Activated naive CD4-positive, alpha-beta T cell treated with anti-CD3 and anti-CD28 coated beads, Interleukin-2, amount 10 ng/mL, durations not matched to agents 7 days and 5 days (primary cell): ENCODE measurements around the gene TRMT44.
"Not testable (repeated sequence)": the region's sequence is repeated elsewhere in the genome, so short reads cannot be mapped to it uniquely, and the experiment has no call there.

Experiments used
- CTCF ChIA-PET: fragments of 350-600 bp; sonication (Branson Sonifier 250); formaldehyde crosslinking; loops from one replicate; lab custom pipeline; 2021; ENCODE audit warnings: antibody characterized with exemption; lab: Charles Lee
- DNase-seq: peaks from one replicate; pipeline ENCODE4 v3.0.0-alpha.2; 2020
- H3K27ac Mint-ChIP-seq: one replicate; pipeline ENCODE4 v1.8.0; 2021; ENCODE audit warnings: mild to moderate bottlenecking, moderate library complexity, mixed read lengths
- H3K27me3 Mint-ChIP-seq: one replicate; pipeline ENCODE4 v1.8.0; 2021; ENCODE audit warnings: mild to moderate bottlenecking, mixed read lengths
- H3K36me3 Mint-ChIP-seq: one replicate; pipeline ENCODE4 v1.8.0; 2021; ENCODE audit warnings: mixed read lengths
- H3K4me1 Mint-ChIP-seq: one replicate; pipeline ENCODE4 v1.8.0; 2021; ENCODE audit warnings: mixed read lengths
- H3K4me3 Mint-ChIP-seq: one replicate; pipeline ENCODE4 v1.8.0; 2021; ENCODE audit warnings: mild to moderate bottlenecking, moderate library complexity, mixed read lengths
- H3K9me3 Mint-ChIP-seq: one replicate; pipeline ENCODE4 v1.8.0; 2021; ENCODE audit warnings: mixed read lengths

The TRMT44 gene

DNA sequence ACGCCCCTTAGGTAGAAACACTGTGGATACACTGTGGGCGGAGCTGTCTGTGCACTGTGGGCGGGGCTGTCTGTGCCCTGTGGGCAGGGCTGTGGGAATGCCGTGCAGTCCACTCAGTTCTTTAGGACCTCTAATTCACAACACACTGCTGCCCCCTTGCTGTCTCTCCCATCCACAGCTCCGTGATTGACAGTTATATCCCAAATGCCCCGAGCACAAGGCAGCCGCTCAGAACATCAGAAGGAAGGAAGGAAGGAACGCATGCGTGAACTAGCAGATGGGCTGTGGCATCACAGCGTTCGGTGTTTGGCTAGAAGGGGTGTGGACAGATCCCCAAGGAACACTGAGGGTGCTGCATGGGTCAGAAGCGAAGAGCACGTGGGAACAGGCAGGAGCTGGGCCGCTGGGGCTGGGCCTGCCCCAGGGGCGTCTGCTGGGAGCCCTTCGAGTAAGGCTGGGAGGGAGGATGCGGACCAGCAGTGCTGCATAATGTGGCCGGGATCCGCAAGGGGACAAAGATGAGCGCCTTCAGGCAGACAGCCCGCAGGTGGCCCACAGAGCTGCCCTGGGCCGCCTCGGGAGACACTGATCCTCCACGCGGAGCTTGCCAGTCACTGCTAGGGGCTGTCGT lies 29.8 kb upstream of the TRMT44 start:
- no peak for DNase-seq
- no peaks in the 10 kb centered on the region for H3K27me3 Mint-ChIP-seq
- no peaks in the 10 kb centered on the region for H3K9me3 Mint-ChIP-seq
- H3K4me3 Mint-ChIP-seq = no peak overlapping the region
- H3K4me1 Mint-ChIP-seq = peaks cover 22% of the 10 kb centered on the region
- peaks cover 9% of the 10 kb centered on the region for H3K36me3 Mint-ChIP-seq
- no peak overlapping the region for H3K27ac Mint-ChIP-seq
- CTCF ChIA-PET = interaction anchor here (2.4 to 6.5 kb wide), 2 partner anchors 168 to 235 kb away, joined by 7 to 29 read pairs; no protein-coding TSS in a partner anchor

DNA sequence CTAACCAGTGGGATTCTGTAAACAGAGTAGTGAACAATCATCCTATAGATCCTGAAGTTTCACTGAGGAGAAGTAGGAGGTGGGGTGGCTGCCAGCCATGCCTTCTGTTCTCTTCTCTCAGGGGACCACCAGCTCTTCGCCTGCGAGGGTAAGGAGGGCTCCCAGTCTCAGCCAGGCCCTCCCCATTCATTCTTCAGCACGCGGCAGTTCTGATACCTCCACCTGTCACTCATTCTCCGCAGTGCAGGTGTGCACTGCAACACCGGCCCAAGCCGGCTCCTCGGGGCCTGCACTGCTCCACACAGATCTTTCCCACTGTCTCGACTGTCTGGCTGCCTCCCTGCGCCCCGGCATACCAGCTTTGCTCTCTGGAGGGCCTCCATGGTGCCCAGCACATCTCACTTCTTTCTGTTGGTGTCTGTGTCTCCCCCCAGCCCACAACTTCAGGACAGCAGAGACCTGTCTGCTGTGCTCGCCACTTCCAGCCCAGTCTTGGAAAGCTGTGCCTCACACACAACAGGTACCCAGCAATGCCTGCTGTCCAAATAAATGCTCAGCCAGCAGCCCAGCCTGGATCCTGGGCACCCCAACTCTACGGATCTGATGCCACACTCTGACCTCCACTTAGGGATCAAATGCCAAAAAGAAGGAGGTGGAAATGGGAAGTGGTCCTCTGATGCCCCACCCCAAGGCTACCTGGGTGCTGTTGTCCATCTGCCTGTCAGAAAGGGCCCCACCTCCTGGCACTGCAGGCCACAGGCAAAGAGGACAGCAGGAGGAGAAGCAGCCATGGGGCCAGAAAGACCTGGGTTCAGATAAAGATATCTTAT lies 29.0 kb upstream of the TRMT44 start:
- Mint-ChIP-seq H3K4me1 (peaks cover 22% of the 10 kb centered on the region), H3K36me3 (peaks cover 9% of the 10 kb centered on the region), H3K27ac (no peak overlapping the region), H3K9me3 (no peaks in the 10 kb centered on the region), H3K27me3 (no peaks in the 10 kb centered on the region), H3K4me3 (no peak overlapping the region)
- no peak for DNase-seq
- CTCF ChIA-PET = interaction anchor here (6.5 kb wide), 1 partner anchor 235 kb away, joined by 29 read pairs; no protein-coding TSS in a partner anchor

DNA sequence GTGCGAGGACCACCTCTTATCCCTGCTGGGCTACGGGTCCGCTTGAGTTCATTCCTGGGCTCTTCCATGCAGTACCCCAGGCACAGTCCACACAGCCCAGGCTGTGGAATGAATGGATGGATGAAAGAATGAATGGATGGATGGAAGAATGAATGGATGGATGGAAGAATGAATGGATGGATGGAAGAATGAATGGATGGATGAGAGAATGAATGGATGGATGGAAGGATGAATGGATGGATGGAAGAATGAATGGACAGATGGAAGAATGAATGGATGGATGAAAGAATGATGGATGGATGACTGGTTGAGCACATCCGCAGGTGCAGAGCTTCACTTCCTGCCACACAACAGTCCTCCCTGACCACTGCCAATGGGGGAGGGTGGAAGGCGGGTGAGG lies 28.3 kb upstream of the TRMT44 start:
- H3K9me3 Mint-ChIP-seq = no peaks in the 10 kb centered on the region
- peaks cover 9% of the 10 kb centered on the region for H3K36me3 Mint-ChIP-seq
- H3K27ac Mint-ChIP-seq = no peak overlapping the region
- DNase-seq = no peak
- H3K27me3 Mint-ChIP-seq = no peaks in the 10 kb centered on the region
- peaks cover 22% of the 10 kb centered on the region for H3K4me1 Mint-ChIP-seq
- H3K4me3 Mint-ChIP-seq = no peak overlapping the region
- CTCF ChIA-PET = no interaction called here

DNA sequence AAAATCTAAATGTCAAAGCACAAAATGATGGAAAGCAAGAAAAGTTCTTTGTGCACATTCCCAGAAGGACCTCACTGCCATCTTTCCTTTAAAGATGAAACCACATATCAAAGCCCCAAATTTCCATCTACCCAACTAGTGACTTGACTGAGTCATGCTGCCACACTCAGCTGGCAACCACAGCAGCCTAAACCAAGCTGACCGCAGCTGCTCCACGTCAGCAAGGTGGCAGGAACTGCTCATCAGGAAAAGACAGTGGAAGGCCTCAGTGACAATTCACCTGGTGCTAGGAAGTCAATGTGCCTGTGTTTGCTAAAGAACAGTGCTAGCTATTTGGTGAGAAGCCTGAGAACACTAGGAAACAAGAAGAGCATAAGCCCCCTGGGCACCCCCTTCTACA lies 26.2 kb upstream of the TRMT44 start:
- Mint-ChIP-seq H3K4me3 (no peak overlapping the region), H3K27me3 (no peaks in the 10 kb centered on the region), H3K9me3 (no peaks in the 10 kb centered on the region), H3K36me3 (peaks cover 9% of the 10 kb centered on the region), H3K27ac (no peak overlapping the region), H3K4me1 (peaks cover 18% of the 10 kb centered on the region)
- CTCF ChIA-PET = interaction anchor here (1.9 kb wide), 1 partner anchor 11 kb away, joined by 6 read pairs; no protein-coding TSS in a partner anchor
- peak; percentile 45 for DNase-seq

DNA sequence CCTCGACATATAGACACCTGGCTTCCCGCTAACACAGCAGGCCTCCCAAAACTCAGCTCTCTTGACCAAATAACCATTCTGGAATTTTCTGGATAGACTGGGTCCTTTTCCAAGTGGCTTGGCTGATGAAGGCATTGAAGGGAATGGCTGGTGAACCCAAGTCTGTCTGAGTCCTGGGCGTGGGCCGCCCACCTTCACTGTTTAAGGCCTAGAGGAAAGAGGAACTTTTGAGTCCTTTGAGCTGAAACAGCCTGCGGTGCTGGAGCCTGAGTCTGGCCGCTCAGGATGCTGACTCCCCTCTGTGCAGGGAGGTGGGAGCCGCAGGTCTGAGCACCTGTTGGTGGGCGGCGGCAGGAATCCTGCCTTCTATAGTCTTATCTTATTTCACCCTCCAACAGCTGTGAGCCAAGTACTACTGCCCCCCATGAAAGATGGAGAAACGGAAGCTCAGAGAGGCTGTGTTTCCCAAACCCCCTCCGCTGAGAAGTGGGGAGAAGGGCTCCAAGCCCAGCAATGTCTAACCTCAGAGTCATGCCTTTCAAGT lies 23.4 kb upstream of the TRMT44 start:
- no peak overlapping the region for H3K27ac Mint-ChIP-seq
- CTCF ChIA-PET = interaction anchor here (0.8 kb wide), 1 partner anchor 15 kb away, joined by 3 read pairs; no protein-coding TSS in a partner anchor
- peaks cover 8% of the 10 kb centered on the region for H3K4me1 Mint-ChIP-seq
- H3K4me3 Mint-ChIP-seq = no peak overlapping the region
- H3K36me3 Mint-ChIP-seq = peaks cover 9% of the 10 kb centered on the region
- no peaks in the 10 kb centered on the region for H3K27me3 Mint-ChIP-seq
- DNase-seq = no peak
- no peaks in the 10 kb centered on the region for H3K9me3 Mint-ChIP-seq

DNA sequence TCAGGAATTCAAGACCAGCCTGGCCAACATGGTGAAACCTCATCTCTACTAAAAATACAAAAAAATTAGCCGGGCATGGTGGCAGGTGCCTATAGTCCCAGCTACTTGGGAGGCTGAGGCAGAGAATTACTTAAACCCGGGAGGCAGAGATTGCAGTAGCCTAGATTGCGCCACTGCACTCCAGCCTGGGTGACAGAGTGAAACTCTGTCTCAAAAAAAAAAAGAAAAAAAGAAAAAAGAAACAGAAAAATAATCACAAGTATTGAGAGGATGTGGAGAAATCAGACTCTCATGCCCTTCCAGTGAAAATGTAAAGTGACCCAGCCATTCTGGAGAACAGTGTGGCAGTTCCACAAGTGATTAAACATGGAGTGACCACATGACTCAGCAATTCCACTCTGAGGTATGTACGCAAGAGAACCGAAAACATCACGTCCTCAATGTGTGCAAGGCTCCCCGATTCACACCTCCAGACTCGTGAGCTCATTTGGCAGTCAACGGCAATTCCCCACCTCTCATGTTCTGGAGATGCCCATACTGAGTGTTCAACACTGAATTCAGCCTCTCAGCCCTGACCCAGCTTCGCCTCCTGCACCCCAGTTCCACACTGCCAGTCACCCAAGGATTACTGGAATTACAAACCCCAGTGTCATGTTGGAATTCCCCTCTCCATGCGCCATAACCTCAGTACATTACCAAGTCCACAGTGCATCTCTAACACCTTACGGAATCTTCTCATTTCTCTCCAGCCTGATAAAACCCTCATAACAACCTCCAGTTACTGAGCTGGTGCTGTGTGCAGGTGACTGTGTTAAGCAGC lies 21.1 kb upstream of the TRMT44 start:
- CTCF ChIA-PET = interaction anchor here (1.0 to 1.2 kb wide), 2 partner anchors 17 to 177 kb away, joined by 3 read pairs; no protein-coding TSS in a partner anchor
- H3K4me1 Mint-ChIP-seq = peaks cover 3% of the 10 kb centered on the region
- peaks cover 2% of the 10 kb centered on the region for H3K36me3 Mint-ChIP-seq
- H3K27ac Mint-ChIP-seq = no peak overlapping the region
- no peak overlapping the region for H3K4me3 Mint-ChIP-seq
- DNase-seq = no peak
- no peaks in the 10 kb centered on the region for H3K9me3 Mint-ChIP-seq
- H3K27me3 Mint-ChIP-seq = no peaks in the 10 kb centered on the region

DNA sequence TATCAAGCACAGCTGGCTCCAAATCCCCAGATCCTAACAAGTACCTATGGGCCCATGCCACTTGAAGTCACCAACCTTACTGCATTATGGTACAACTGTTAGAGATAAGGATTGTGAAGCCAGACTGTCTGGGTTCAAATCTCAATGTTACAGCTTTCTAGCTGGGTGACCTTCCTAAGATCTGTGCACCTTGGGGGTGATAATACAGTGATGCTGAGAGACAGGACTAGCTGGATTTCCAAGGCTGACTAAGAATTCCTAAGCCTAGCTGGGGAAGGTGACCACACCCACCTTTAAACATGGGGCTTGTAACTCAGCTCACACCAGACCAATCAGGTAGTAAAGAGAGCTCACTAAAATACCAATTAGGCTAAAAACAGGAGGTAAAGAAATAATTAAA lies 20.4 kb upstream of the TRMT44 start:
- H3K27ac Mint-ChIP-seq, H3K4me1 Mint-ChIP-seq, H3K9me3 Mint-ChIP-seq, H3K36me3 Mint-ChIP-seq, DNase-seq, H3K4me3 Mint-ChIP-seq, H3K27me3 Mint-ChIP-seq: not testable (repeated sequence)
- CTCF ChIA-PET = interaction anchor here (1.0 to 1.2 kb wide), 2 partner anchors 17 to 178 kb away, joined by 3 read pairs; no protein-coding TSS in a partner anchor

DNA sequence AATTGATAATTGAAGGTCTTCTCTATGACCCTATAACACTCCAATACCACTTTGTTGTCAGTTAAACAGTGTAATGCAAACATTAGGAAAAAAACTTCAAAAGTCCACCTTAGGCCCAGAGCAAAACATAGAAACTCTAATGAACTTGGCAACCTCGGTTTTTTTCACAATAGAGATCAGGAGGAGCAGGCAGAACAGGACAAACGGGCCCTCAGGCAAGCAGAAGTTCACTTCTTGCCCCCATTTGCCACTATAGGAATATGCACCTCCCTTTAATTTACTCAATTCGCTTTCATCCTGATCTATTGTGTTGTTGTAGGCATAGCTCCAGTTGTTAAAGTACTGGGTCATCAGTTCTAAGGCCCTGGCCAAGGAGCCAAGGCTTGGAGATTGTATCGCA lies 18.2 kb upstream of the TRMT44 start:
- no peak for DNase-seq
- Mint-ChIP-seq H3K4me3 (no peak overlapping the region), H3K27ac (no peak overlapping the region), H3K4me1 (peaks cover 10% of the 10 kb centered on the region), H3K27me3 (no peaks in the 10 kb centered on the region), H3K9me3 (no peaks in the 10 kb centered on the region), H3K36me3 (no peaks in the 10 kb centered on the region)
- CTCF ChIA-PET = no interaction called here

DNA sequence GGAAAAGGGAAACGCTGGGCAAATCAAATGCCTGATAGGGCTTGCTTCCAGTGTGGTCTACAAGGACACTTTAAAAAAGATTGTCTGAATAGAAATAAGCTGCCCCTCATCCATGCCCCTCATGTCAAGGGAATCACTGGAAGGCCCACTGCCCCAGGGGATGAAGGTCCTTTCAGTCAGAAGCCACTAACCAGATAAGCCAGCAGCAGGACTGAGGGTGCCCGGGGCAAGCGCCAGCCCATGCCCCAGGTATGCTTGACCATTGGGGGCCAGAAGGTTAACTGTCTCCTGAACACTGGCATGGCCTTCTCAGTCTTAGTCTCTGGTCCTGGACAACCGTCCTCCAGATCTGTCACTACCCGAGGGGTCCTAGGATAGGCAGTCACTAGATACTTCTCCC lies 17.8 kb upstream of the TRMT44 start:
- H3K9me3 Mint-ChIP-seq = no peaks in the 10 kb centered on the region
- H3K27me3 Mint-ChIP-seq = no peaks in the 10 kb centered on the region
- DNase-seq = no peak
- H3K36me3 Mint-ChIP-seq = no peaks in the 10 kb centered on the region
- H3K4me1 Mint-ChIP-seq = peaks cover 13% of the 10 kb centered on the region
- no peak overlapping the region for H3K27ac Mint-ChIP-seq
- H3K4me3 Mint-ChIP-seq = no peak overlapping the region
- CTCF ChIA-PET = no interaction called here

DNA sequence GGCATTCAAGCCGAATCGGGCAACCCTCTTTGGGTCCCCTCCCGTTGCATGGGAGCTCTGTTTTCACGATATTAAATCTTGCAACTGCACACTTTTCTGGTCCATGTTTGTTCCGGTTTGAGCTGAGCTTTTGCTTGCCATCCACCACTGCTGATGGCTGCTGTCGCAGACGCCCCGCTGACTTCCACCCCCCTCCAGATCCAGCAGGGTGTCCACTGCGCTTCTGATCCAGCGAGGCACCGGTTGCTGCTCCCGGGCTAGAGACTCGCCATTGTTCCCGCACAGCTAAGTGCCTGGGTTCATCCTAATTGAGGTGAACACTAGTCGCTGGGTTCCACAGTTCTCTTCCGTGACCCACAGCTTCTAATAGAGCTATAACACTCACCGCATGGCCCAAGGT lies 13.3 kb upstream of the TRMT44 start:
- Mint-ChIP-seq H3K27ac (no peak overlapping the region), H3K4me1 (peaks cover 20% of the 10 kb centered on the region), H3K9me3 (no peaks in the 10 kb centered on the region), H3K4me3 (peak overlapping the region; percentile 96), H3K36me3 (no peaks in the 10 kb centered on the region), H3K27me3 (peaks cover 7% of the 10 kb centered on the region)
- CTCF ChIA-PET = interaction anchor here (1.2 to 1.8 kb wide), 2 partner anchors 24 to 160 kb away, joined by 5 read pairs; no protein-coding TSS in a partner anchor
- no peak for DNase-seq

DNA sequence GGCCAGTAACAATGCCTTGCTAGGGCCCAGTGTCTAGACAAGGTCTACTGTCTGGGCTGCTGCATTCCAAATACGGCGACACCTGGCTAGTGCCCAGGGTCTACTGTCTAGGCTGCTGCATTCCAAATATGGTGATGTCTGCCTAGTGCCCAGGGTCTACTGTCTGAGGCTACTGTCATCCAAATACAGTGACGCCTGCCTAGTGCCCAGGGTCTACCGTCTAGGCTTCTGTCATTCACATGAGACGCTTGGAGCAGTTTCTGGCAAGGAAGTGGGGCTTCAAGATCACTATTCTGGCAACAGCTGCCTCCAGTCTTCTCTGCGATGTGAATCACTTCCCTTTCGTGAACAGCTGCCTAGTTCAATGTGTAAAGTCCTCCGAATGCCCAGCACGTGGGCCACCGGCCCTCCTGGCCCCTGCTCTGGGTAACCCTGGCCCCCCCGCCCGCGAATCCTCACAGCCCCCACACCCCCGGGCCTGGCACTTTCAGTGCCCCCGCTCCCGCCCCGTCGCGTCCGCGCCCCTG lies 12.8 kb upstream of the TRMT44 start:
- H3K4me3 Mint-ChIP-seq = peak overlapping the region; percentile 96
- CTCF ChIA-PET = interaction anchor here (1.2 to 1.8 kb wide), 3 partner anchors 23 to 185 kb away, joined by 5 to 8 read pairs (median 5); no protein-coding TSS in a partner anchor
- no peak for DNase-seq
- H3K36me3 Mint-ChIP-seq = no peaks in the 10 kb centered on the region
- peaks cover 20% of the 10 kb centered on the region for H3K4me1 Mint-ChIP-seq
- peaks cover 7% of the 10 kb centered on the region for H3K27me3 Mint-ChIP-seq
- no peaks in the 10 kb centered on the region for H3K9me3 Mint-ChIP-seq
- H3K27ac Mint-ChIP-seq = peak overlapping the region; percentile 90

DNA sequence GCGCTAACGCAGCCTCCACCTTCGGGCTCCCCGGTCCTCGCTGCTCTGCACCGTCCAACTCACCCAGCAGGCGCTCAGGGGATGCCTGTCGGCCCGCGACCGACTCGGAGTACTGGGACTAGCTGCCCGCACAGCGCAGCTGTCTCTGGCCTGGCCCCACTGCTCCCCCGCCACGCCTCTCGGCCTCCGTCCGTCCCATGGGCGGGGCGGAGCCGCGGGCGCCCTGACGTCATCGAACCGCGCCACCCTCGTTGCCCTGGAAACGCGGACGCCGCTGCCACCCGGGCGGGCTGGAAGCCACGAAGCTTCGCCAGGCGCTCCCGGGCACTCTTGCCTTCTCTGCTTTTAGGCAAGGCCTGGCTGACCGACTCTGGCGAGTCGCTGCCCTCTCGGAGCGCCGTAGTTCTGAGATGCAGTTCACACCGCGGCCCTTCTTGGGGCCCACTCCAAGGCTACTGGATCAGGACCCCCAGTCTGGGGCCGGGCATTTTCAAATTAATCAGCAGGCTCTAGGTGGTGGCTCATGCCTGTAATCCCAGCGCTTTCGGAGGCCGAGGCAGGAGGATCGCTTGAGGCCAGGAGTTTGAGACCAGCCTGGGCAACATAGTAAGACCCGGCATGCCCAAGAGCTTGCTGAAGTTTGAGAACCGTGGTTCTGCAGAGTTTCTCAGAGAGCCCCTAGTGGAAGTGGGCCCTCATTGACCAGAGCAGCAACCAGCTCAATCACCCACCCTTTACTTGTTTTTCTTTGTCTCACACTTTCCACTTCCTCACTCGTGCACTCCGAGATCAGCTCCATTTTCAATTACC lies 12.1 kb upstream of the TRMT44 start:
- Mint-ChIP-seq H3K27me3 (peaks cover 7% of the 10 kb centered on the region), H3K4me3 (peak overlapping the region; percentile 96), H3K36me3 (peaks cover 2% of the 10 kb centered on the region), H3K9me3 (no peaks in the 10 kb centered on the region), H3K27ac (peak overlapping the region; percentile 90), H3K4me1 (peaks cover 22% of the 10 kb centered on the region)
- peak; percentile 90 for DNase-seq
- CTCF ChIA-PET = interaction anchor here (0.8 to 1.8 kb wide), 4 partner anchors 12 to 186 kb away, joined by 3 to 8 read pairs (median 5); partner anchors contain the start of genes ACOX3 and TRMT44

DNA sequence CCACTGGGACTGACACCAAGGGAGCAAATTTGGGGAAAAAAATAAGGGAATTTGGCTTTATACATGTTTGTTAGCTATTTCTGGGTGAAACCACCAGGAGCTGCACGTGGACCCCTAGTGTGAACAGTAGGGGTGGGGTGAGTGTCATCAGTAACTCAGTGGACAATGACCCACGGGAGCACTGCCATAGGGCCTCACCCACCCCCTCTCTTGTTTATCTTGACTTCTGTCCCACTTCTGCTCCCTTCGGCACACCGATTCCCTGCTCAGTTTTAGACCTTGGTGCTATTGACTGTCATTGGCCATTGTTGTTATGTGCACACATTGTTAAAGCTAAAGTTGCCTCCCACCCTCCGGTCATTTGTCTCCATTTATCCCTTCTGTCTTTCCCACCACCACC lies 9.0 kb upstream of the TRMT44 start:
- Mint-ChIP-seq H3K4me3 (no peak overlapping the region), H3K27ac (no peak overlapping the region)
- CTCF ChIA-PET = no interaction called here

More for the DNA sequence above, 9.0 kb upstream of the TRMT44 start:
- H3K4me1 Mint-ChIP-seq = peaks cover 37% of the 10 kb centered on the region
- H3K36me3 Mint-ChIP-seq = peaks cover 4% of the 10 kb centered on the region
- H3K27me3 Mint-ChIP-seq = peaks cover 7% of the 10 kb centered on the region
- no peaks in the 10 kb centered on the region for H3K9me3 Mint-ChIP-seq
- no peak for DNase-seq
